Neuronal stem cell (in vitro differentiated cells): ENCODE results near the gene RALGDS.
A peak's percentile ranks its signal among the peaks of the same experiment; 100 is the strongest.

ENCODE experiments used
- DNase-seq: peaks from one replicate; pipeline ENCODE4 v3.0.0-alpha.2; 2013; ENCODE audit warnings: low spot score
- H2AFZ ChIP-seq: one replicate; pipeline ENCODE4 v1.6.1; 2013; ENCODE audit warnings: mild to moderate bottlenecking, low read length, inconsistent platforms
- H2AK5ac ChIP-seq: 2 replicates; pipeline ENCODE4 v1.6.1; 2013; ENCODE audit warnings: low read depth, mild to moderate bottlenecking, inconsistent platforms, low read length, moderate library complexity, mixed read lengths
- H2BK120ac ChIP-seq: 2 replicates; pipeline ENCODE4 v1.6.1; 2013; ENCODE audit warnings: low read depth, mild to moderate bottlenecking, inconsistent platforms, low read length, moderate library complexity, mixed read lengths
- H2BK12ac ChIP-seq: one replicate; pipeline ENCODE4 v1.6.1; 2013; ENCODE audit warnings: low read length, inconsistent platforms
- H2BK15ac ChIP-seq: 2 replicates; pipeline ENCODE4 v1.6.1; 2013; ENCODE audit warnings: mild to moderate bottlenecking, low read length, inconsistent platforms, mixed read lengths
- H2BK5ac ChIP-seq: one replicate; pipeline ENCODE4 v1.6.1; 2013; ENCODE audit warnings: inconsistent platforms, mild to moderate bottlenecking, low read length, moderate library complexity
- H3K14ac ChIP-seq: one replicate; pipeline ENCODE4 v1.6.1; 2013; ENCODE audit warnings: low read length, inconsistent platforms
- H3K18ac ChIP-seq: 2 replicates; pipeline ENCODE4 v1.6.1; 2013; ENCODE audit warnings: low read length, inconsistent platforms
- H3K23ac ChIP-seq: 2 replicates; pipeline ENCODE4 v1.6.1; 2013; ENCODE audit warnings: low read depth, mild to moderate bottlenecking, mixed read lengths, low read length, inconsistent platforms; ENCODE audit not compliant: poor library complexity
- H3K27ac ChIP-seq: replicated peaks from 3 replicates; pipeline ENCODE4 v1.5.1; 2013; ENCODE audit warnings: low read length, inconsistent platforms
- H3K27me3 ChIP-seq, 3 experiments: 2 replicates each; pipeline ENCODE4 v1.6.1; 2013; ENCODE audit warnings: low read length in 3 of 3, mild to moderate bottlenecking in 2 of 3, inconsistent platforms in 1 of 3, low read depth in 1 of 3, mixed read lengths in 1 of 3, moderate library complexity in 1 of 3; ENCODE audit not compliant: control insufficient read depth in 3 of 3, insufficient read depth in 3 of 3
- H3K36me3 ChIP-seq, 2 donors: replicated peaks in 1 of 2; 2 replicates each; pipeline ENCODE4 v1.6.1; 2013; ENCODE audit warnings: low read length in 2 of 2; ENCODE audit not compliant: control insufficient read depth in 2 of 2, insufficient read depth in 2 of 2
- H3K4ac ChIP-seq: 2 replicates; pipeline ENCODE4 v1.6.1; 2013; ENCODE audit warnings: inconsistent platforms, mild to moderate bottlenecking, low read length, moderate library complexity
- H3K4me1 ChIP-seq, 2 donors: 1 replicate in 1 of 2; 2 replicates in 1 of 2; pipeline ENCODE4 v1.6.1; 2013; ENCODE audit warnings: low read length in 2 of 2, low read depth in 1 of 2; ENCODE audit not compliant: control insufficient read depth in 2 of 2, insufficient read depth in 1 of 2
- H3K4me2 ChIP-seq: one replicate; pipeline ENCODE4 v1.6.1; 2013; ENCODE audit warnings: mild to moderate bottlenecking, low read length, inconsistent platforms; ENCODE audit not compliant: insufficient read depth, poor library complexity, severe bottlenecking
- H3K4me3 ChIP-seq, 2 donors: 2 replicates each; pipeline ENCODE4 v1.5.1; 2013; ENCODE audit warnings: low read length in 2 of 2, mild to moderate bottlenecking in 2 of 2, inconsistent platforms in 1 of 2, moderate library complexity in 1 of 2
- H3K79me1 ChIP-seq: one replicate; pipeline ENCODE4 v1.6.1; 2013; ENCODE audit warnings: low read depth, mild to moderate bottlenecking, inconsistent platforms, low read length, moderate library complexity
- H3K9ac ChIP-seq: one replicate; pipeline ENCODE4 v1.6.1; 2013; ENCODE audit warnings: mild to moderate bottlenecking, low read depth, low read length, inconsistent platforms; ENCODE audit not compliant: poor library complexity
- H3K9me3 ChIP-seq, 2 donors: replicated peaks in 1 of 2; 2 replicates each; pipeline versions ENCODE3 to v1.6.1; 2013; ENCODE audit warnings: low read length in 2 of 2, mild to moderate bottlenecking in 2 of 2, inconsistent platforms in 1 of 2, low read depth in 1 of 2, mixed read lengths in 1 of 2, moderate library complexity in 1 of 2; ENCODE audit not compliant: control insufficient read depth in 2 of 2, insufficient read depth in 1 of 2
- H4K8ac ChIP-seq: one replicate; pipeline ENCODE4 v1.6.1; 2013; ENCODE audit warnings: low read depth, mild to moderate bottlenecking, inconsistent platforms, low read length, moderate library complexity
- H4K91ac ChIP-seq: one replicate; pipeline ENCODE4 v1.6.1; 2013; ENCODE audit warnings: low read length, low read depth, mild to moderate bottlenecking, inconsistent platforms; ENCODE audit not compliant: poor library complexity
- WGBS, 2 donors: extraction: QIAGEN DNeasy Blood & Tissue Kit; methylation state at CpG; one replicate each; pipeline ENCODE4 v1.1.7; 2013; ENCODE audit warnings: missing lambda C conversion rate in 2 of 2, mixed read lengths in 1 of 2; ENCODE audit not compliant: insufficient read length in 2 of 2, insufficient replicate concordance in 1 of 2; ENCODE audit errors: extremely low coverage in 2 of 2; 5-methylcytosine and 5-hydroxymethylcytosine counted together

Gene RALGDS

DNA sequence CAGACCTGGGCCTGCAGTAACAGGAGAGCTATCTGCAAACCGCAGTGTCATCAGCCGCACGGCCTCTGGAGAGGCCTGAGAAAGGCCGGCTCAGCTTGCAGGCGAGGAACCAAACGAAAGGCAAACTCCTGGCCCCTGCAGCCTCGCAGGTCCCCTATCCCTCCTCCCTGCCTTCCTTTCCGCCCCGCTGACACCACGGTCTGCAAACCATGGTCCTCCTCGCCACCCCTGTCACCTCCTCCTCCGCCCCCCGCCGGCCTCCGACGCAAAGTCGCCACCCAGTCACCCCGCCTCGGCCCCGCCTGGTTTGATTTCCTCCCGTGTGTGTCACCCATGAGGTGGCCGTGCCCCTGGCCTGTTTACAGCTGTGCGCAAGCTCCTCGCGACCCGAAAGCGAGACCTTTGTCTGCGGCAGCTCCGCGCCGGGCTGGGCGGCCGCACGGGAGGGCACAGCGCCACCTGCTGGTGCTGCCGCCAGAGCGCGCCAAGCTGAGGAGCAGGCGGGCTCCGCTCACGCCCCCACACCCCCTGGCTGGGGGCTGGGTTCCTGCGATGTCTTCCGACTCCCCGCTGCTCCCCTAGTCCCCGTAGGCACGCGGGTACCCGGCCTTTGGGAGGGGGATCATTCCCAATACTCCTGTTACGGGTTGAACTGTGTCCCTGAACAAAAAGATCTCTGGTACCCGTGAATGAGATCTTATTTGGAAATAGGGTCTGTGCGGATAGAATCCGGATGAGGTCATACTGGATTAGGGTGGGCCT is 23.3 kb upstream of the RALGDS start:
- Histone ChIP-seq H3K79me1 (peaks cover 36% of the 10 kb centered on the region), H2BK120ac (no peak overlapping the region), H3K9ac (peak overlapping the region; percentile 93), H2BK5ac (peak overlapping the region; percentile 93), H3K9me3 (no peaks in the 10 kb centered on the region), H3K14ac (peak overlapping the region; percentile 14), H4K91ac (no peak overlapping the region), H3K4ac (no peak overlapping the region), H2BK15ac (peak overlapping the region; percentile 7), H3K18ac (peak overlapping the region; percentile 96), H2BK12ac (no peak overlapping the region), H3K4me3 (peak overlapping the region; percentile 43 to 49), H3K23ac (peak overlapping the region; percentile 75), H3K27me3 (peaks cover 0 to 2% (median 0%) of the 10 kb centered on the region in 3 experiments), H3K36me3 (peaks cover 5 to 10% of the 10 kb centered on the region in 2 donors), H4K8ac (no peak overlapping the region), H3K4me1 (peaks cover 30 to 43% of the 10 kb centered on the region in 2 donors), H2AFZ (peak overlapping the region; percentile 86), H3K4me2 (peak overlapping the region; percentile 81), H3K27ac (peak overlapping the region; percentile 22), H2AK5ac (peak overlapping the region; percentile 100)
- WGBS, 2 donors, result no CpG with 5 or more reads among the region's 52 CpGs
- DNase-seq, result peak; percentile 83

DNA sequence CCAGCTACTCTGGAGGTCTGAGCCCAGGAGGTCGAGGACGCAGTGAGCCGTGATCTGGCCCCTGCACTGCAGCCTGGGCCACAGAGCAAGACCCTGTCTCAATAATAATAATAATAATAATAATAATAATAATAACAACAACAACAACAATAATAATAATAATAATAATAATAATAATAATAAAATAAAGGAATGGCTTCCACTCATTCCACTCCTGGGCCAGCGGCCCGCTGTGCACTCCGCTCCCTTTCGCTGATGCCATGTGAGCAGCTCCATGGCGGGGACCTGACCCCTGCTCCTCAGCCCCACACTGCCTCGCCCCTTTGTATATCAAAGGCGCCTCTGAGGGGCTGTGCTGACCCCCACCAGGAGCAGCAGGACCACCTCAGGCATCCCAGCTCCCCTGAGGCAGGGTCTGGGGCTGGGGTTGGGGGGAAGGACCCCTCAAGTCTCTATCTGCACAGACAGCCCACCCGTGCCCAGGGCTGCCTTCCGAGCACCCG is 22.6 kb upstream of the RALGDS start:
- Histone ChIP-seq H3K27ac (peak overlapping the region; percentile 22), H3K23ac (peak overlapping the region; percentile 75), H2AFZ (peak overlapping the region; percentile 86), H2AK5ac (peak overlapping the region; percentile 100), H3K27me3 (peaks cover 0 to 2% (median 0%) of the 10 kb centered on the region in 3 experiments), H3K4me2 (peak overlapping the region; percentile 81), H3K4me3 (peak overlapping the region in 1 of 2 donors; percentile 43), H3K4me1 (peaks cover 30 to 43% of the 10 kb centered on the region in 2 donors), H3K18ac (peak overlapping the region; percentile 96), H2BK5ac (peak overlapping the region; percentile 93), H3K9ac (peak overlapping the region; percentile 93), H2BK15ac (peak overlapping the region; percentile 7), H3K79me1 (peaks cover 35% of the 10 kb centered on the region), H2BK12ac (no peak overlapping the region), H3K9me3 (no peaks in the 10 kb centered on the region), H2BK120ac (no peak overlapping the region), H3K4ac (no peak overlapping the region), H3K36me3 (peaks cover 7 to 10% of the 10 kb centered on the region in 2 donors), H4K91ac (no peak overlapping the region), H4K8ac (no peak overlapping the region), H3K14ac (peak overlapping the region; percentile 14)
- DNase-seq, result no peak
- no CpG with 5 or more reads among the region's 13 CpGs for WGBS, 2 donors

DNA sequence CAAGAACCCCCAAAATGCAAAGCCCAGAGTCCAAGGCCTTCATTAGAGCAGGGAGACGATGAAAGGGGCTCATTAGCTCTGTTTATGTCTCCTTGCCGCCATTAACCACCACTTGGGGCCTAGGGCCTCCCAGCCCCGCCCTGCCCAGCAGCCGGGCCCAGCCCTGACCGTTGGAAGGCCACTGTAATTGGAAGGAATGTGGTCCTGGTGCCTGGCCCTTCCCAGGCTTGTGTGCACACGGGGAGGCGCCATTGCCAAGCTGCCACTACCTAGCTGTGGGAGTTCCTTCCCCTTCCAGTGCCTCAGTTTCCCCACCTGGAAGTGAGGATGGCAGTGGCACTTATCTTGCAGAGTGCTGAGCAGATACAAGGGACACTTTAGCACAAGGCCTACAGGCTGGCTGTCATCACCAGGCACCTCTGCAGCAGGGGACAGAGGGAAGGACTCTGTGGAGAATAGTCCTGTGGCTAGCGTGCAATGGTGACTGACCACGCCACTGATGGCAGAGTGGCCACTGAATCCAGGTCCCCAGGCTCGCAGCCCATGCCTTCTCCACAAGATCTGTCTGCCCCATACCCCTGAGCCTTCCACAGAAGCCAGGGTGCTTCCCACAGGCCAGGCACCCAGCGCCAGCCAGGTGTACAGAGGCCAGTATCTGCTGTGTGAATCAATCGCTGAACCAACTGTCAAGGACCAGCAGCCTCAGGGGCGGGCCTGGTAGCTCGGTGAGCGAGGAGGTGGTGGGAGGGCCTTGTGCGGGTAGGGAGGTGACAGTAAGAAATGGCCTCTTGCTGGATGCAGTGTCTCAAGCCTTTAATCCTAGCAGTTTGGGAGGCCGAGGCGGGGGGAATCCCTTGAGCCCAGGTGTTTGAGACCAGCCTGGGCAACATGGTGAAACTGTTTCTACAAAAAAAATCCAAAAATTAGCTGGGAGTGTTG is 21.9 kb upstream of the RALGDS start:
- Histone ChIP-seq H2AK5ac (peak overlapping the region; percentile 59), H3K36me3 (peaks cover 7 to 10% of the 10 kb centered on the region in 2 donors), H3K14ac (peak overlapping the region; percentile 90), H2BK120ac (peak overlapping the region; percentile 32), H2BK5ac (peak overlapping the region; percentile 54), H3K9me3 (no peaks in the 10 kb centered on the region), H3K79me1 (peaks cover 33% of the 10 kb centered on the region), H3K4me2 (no peak overlapping the region), H2BK12ac (no peak overlapping the region), H4K91ac (peak overlapping the region; percentile 88), H3K27ac (peak overlapping the region; percentile 36), H2AFZ (no peak overlapping the region), H3K23ac (peak overlapping the region; percentile 52), H3K4me3 (peak overlapping the region in 1 of 2 donors; percentile 16), H3K27me3 (peaks cover 0 to 2% (median 0%) of the 10 kb centered on the region in 3 experiments), H3K18ac (peak overlapping the region; percentile 24), H3K9ac (peak overlapping the region; percentile 79), H3K4ac (peak overlapping the region; percentile 91), H2BK15ac (no peak overlapping the region), H4K8ac (no peak overlapping the region), H3K4me1 (peaks cover 27 to 39% of the 10 kb centered on the region in 2 donors)
- WGBS, 2 donors, result no CpG with 5 or more reads among the region's 18 CpGs
- DNase-seq, result no peak
